A549 (cell line): ENCODE results near the gene CCDC150. TPM values are rescaled to one million over a fixed set of nuclear protein-coding genes. Genes with fewer than 3 reads are reported as not detected.
"Not testable (repeated sequence)": the region's sequence is repeated elsewhere in the genome, so short reads cannot be mapped to it uniquely, and the experiment has no call there.

Experiments
- ATAC-seq, 2 experiments: fragments of 200-7000 bp in 1 of 2; fragments of >200 bp in 1 of 2; cut with Nextera tagmentation in 1 of 2; cut with Tn5 transposase in 1 of 2; 3 replicates each; pipeline versions ENCODE4 v1.8.0 to v1.9.1; 2018 to 2020; ENCODE audit warnings: mild to moderate bottlenecking in 1 of 2, moderate library complexity in 1 of 2
- CTCF ChIA-PET: fragments of 300-600 bp; sonication (Branson Sonifier 250); formaldehyde crosslinking; extraction: SDS; loops from one replicate; lab custom pipeline; 2021; ENCODE audit warnings: antibody characterized with exemption, inconsistent platforms; lab: Yijun Ruan, JAX
- POLR2A ChIA-PET: fragments of 350-600 bp; formaldehyde crosslinking; extraction: SDS; loops from one replicate; lab custom pipeline; 2021; ENCODE audit warnings: antibody characterized with exemption, inconsistent platforms; lab: Yijun Ruan, JAX
- DNase-seq, 2 experiments: peaks; one replicate each; pipeline versions ENCODE4 v3.0.0 to v3.0.0-alpha.2; 2011 to 2016; ENCODE audit warnings: low read depth in 1 of 2, low spot score in 1 of 2
- FAIRE-seq: peaks from 2 replicates; lab custom pipeline; 2011; peaks lifted over from hg19 to GRCh38; lab: Jason Lieb, UNC
- H3K27ac ChIP-seq, 2 experiments: fragments of >200 bp; sonication (Bioruptor Twin); formaldehyde crosslinking; 3 replicates each; pipeline ENCODE4 v1.5.1; 2016 to 2017
- H3K4me1 ChIP-seq: fragments of >200 bp; sonication (Bioruptor Twin); formaldehyde crosslinking; 3 replicates; pipeline ENCODE4 v1.6.1; 2016
- H3K4me2 ChIP-seq: fragments of >200 bp; sonication (Bioruptor Twin); formaldehyde crosslinking; 3 replicates; pipeline ENCODE4 v1.6.1; 2016
- H3K4me3 ChIP-seq: fragments of >200 bp; sonication (Bioruptor Twin); formaldehyde crosslinking; 3 replicates; pipeline ENCODE4 v1.5.1; 2016
- H3K9me3 ChIP-seq: fragments of >200 bp; sonication (Bioruptor Twin); formaldehyde crosslinking; 3 replicates; pipeline ENCODE4 v1.6.1; 2016
- ATOH8 ChIP-seq: fragments of 250-450 bp; sonication (Bioruptor Pico); IDR thresholded peaks from 2 replicates; pipeline ENCODE4 v1.5.0; 2020; ENCODE audit warnings: low read depth, mild to moderate bottlenecking, moderate library complexity
- BHLHE40 ChIP-seq: IDR thresholded peaks from 2 replicates; pipeline ENCODE4 v1.6.1; 2012; ENCODE audit warnings: low read depth, low read length, inconsistent platforms
- CHD2 ChIP-seq: fragments of 150-350 bp; IDR thresholded peaks from 2 replicates; pipeline ENCODE4 v1.6.1; 2014; ENCODE audit warnings: low read length; ENCODE audit not compliant: partially characterized antibody
- E2F6 ChIP-seq: IDR thresholded peaks from 2 replicates; pipeline ENCODE4 v1.6.1; 2012; ENCODE audit warnings: low read depth, borderline replicate concordance
- EHMT2 ChIP-seq: fragments of 200-600 bp; sonication (generic); IDR thresholded peaks from 2 replicates; pipeline ENCODE4 v1.6.1; 2016; ENCODE audit warnings: antibody characterized with exemption, low read depth, mild to moderate bottlenecking, moderate library complexity
- FOSB ChIP-seq: fragments of 250-450 bp; sonication (Bioruptor Pico); IDR thresholded peaks from 2 replicates; pipeline ENCODE4 v1.5.0; 2020; ENCODE audit warnings: mild to moderate bottlenecking, moderate library complexity
- HEYL ChIP-seq: fragments of 250-450 bp; sonication (Bioruptor Pico); IDR thresholded peaks from 2 replicates; pipeline ENCODE4 v1.8.0; 2021; ENCODE audit warnings: mild to moderate bottlenecking, moderate library complexity
- HMGXB4 ChIP-seq: fragments of 250-450 bp; sonication (Bioruptor Pico); IDR thresholded peaks from 2 replicates; pipeline ENCODE4 v1.5.0; 2021; ENCODE audit warnings: mild to moderate bottlenecking, moderate library complexity, borderline replicate concordance
- JUN ChIP-seq, 2 experiments: fragments of >200 bp; sonication (Bioruptor Twin); formaldehyde crosslinking; IDR thresholded peaks; 2 replicates in 1 of 2; 3 replicates in 1 of 2; pipeline ENCODE4 v1.6.1; 2016 to 2017
- MAFK ChIP-seq: fragments of 450-650 bp; IDR thresholded peaks from 2 replicates; pipeline ENCODE4 v1.6.1; 2014; ENCODE audit not compliant: partially characterized antibody
- MYC ChIP-seq: IDR thresholded peaks from 2 replicates; pipeline ENCODE4 v1.6.1; 2012; ENCODE audit warnings: mild to moderate bottlenecking, inconsistent platforms, low read length, improper control_type of control experiment, borderline replicate concordance
- NFE2L2 ChIP-seq: fragments of 150-350 bp; conservative IDR thresholded peaks from 2 replicates; pipeline ENCODE4 v1.6.1; 2014; ENCODE audit warnings: low read length
- NPAS2 ChIP-seq: fragments of 250-450 bp; sonication (Bioruptor Pico); IDR thresholded peaks from 2 replicates; pipeline ENCODE4 v1.8.0; 2022; ENCODE audit warnings: mild to moderate bottlenecking, moderate library complexity, borderline replicate concordance
- PBX3 ChIP-seq: IDR thresholded peaks from 2 replicates; pipeline ENCODE4 v1.6.1; 2012
- TFCP2L1 ChIP-seq: fragments of 250-450 bp; sonication (Bioruptor Pico); IDR thresholded peaks from 2 replicates; pipeline ENCODE4 v1.5.0; 2021; ENCODE audit warnings: mild to moderate bottlenecking
- ZNF302 ChIP-seq: fragments of 250-450 bp; sonication (Bioruptor Pico); IDR thresholded peaks from 2 replicates; pipeline ENCODE4 v1.9.0; 2021; ENCODE audit warnings: inconsistent platforms, mild to moderate bottlenecking, moderate library complexity
- WGBS: methylation state at CpG from one replicate; pipeline ENCODE4 v1.1.6; 2017; ENCODE audit errors: missing lambda C conversion rate; 5-methylcytosine and 5-hydroxymethylcytosine counted together
- polyA plus RNA-seq, 4 experiments: library from polyadenylated mRNA; depleted of rRNA in 3 of 4; stranded (reverse); fragments of >200 nt; fragmentation: RNase III in 1 of 4; extraction: RNeasy Plus Mini Kit Qiagen cat#74134 plus additional on column Dnase treatment in 1 of 4; gene quantifications; 2 replicates in 3 of 4; 3 replicates in 1 of 4; pipeline ENCODE4 v1.2.3, GENCODE V29; 2011 to 2017
- TF ChIP-seq, protein P1 (sequence below): fragments of >200 bp; sonication (Bioruptor Twin); formaldehyde crosslinking; IDR thresholded peaks from 2 replicates; pipeline ENCODE4 v1.6.1; 2016

The CCDC150 gene
- polyA plus RNA-seq, 2 of the 4 experiments (the other 2 are of a cell fraction), result 14.2 to 17.7 TPM

DNA sequence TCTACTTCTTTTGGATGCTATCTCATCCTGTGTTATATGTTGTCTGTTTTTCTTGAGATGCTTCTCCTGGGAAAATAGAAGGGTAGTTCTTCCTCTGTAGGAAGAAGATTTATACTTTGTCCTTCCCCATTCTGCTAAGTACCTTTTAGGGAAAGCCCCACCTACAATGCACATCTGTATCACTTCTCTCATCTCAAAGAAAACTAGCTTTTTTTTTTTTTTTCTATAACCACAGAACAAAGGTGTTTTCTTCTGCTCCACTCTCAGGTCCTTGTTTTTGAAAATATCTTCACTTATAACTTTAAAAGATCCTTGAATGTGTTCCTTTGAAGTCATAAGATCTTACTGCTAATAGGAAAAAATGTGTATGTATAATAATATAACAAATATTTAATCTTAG is 30.8 kb downstream of the CCDC150 start (continued):
- TF ChIP-seq NFE2L2 (no peak), FOSB (no peak), JUN (IDR thresholded peaks at IDR 0.05) (no peak), CHD2 (no peak)

DNA sequence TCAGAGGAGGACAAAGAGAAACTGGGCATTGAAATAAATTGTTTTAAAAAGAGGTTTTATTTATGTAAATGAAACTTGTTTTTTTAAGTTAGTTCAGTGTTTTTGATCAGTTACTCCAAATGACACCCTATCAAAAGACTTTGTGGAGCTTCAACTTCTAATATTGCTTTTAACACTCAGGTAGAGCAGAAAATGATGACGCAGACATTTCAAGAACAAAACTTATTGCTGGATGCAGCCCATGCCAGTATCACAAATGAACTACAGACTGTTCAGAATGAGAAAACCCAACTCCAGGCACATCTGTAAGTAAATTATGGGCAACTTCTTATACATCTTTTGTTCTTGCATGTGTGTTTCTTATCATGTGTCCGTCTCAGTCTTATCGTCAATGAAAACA is 36.4 kb downstream of the CCDC150 start:
- POLR2A ChIA-PET, result no interaction called here
- Histone ChIP-seq H3K9me3 (no peaks in the 10 kb centered on the region), H3K4me3 (no peak overlapping the region), H3K4me1 (no peaks in the 10 kb centered on the region), H3K4me2 (no peak overlapping the region), H3K27ac (no peak overlapping the region)
- DNase-seq (no peak), FAIRE-seq (no peak), ATAC-seq (no peak)
- CTCF ChIA-PET, result no interaction called here
- 97% methylated on average over 3 of the region's 3 CpGs for WGBS
- TF ChIP-seq NPAS2, result no peak
- TF ChIP-seq MAFK, result peak; percentile 62

DNA sequence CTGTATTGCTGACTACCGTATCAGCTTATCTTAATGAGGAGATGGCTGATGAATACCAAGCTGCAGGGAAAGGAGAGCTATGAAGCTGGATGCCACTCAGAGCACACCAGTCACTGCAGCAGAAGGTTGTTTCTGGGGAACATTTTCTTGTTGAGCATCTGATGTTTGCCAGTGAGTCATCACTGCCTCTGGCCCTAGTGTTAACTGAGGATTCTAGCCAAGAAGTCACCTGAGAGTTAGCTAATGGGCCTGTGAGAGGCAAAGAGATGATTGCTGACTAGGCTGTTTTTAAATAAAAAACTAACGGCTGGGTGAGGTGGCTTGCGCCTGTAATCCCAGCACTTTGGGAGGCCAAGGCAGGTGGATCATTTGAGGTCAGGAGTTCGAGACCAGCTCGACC is 37.9 kb downstream of the CCDC150 start:
- no peak for TF ChIP-seq BHLHE40
- no peak for TF ChIP-seq EHMT2
- TF ChIP-seq HMGXB4 (CRISPR knock-in tag), result no peak
- TF ChIP-seq TFCP2L1 (CRISPR knock-in tag), result no peak
- peak; percentile 91 for TF ChIP-seq MAFK
- no peaks in the 10 kb centered on the region for H3K4me1 ChIP-seq
- H3K4me2 ChIP-seq, result no peak overlapping the region
- POLR2A ChIA-PET, result no interaction called here
- 92% methylated on average over 5 of the region's 5 CpGs for WGBS
- no peak for FAIRE-seq
- peak in 1 of 2 experiments; percentile 59; a peak in 1 of 6 replicates for ATAC-seq
- CTCF ChIA-PET, result no interaction called here
- H3K9me3 ChIP-seq, result no peaks in the 10 kb centered on the region
- H3K4me3 ChIP-seq, result no peak overlapping the region
- DNase-seq, result peak in 1 of 2 experiments; percentile 17
- H3K27ac ChIP-seq, result no peak overlapping the region

- POLR2A ChIA-PET, result no interaction called here
- Histone ChIP-seq H3K4me1 (no peaks in the 10 kb centered on the region), H3K4me2 (no peak overlapping the region), H3K27ac (no peak overlapping the region), H3K9me3 (peaks cover 9% of the 10 kb centered on the region; the same call in 1 of the 3 replicates), H3K4me3 (no peak overlapping the region)
- CTCF ChIA-PET, result no interaction called here
- ATAC-seq (no peak), FAIRE-seq (no peak), DNase-seq (no peak)
- TF ChIP-seq MAFK, result no peak
Observed at GRCh38 chr2:196679368-196679767, 39.9 kb downstream of the CCDC150 start.

DNA sequence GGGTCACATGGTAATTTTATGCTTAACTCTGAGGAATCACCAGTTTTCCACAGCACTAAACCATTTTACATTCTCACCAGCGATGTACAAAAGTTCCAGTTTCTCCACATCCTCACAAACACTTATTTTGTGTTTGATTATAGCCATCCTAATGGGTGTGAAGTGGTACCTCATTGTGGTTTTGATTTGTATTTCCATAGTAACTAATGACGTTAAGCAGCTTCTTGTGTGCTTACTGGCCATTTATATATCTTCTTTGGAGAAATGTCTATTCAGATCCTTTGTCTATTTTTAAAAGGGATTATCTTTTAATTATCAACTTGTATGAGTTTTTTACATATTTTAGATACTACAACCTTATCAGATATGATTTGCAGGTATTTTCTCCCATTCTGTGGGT is 42.0 kb downstream of the CCDC150 start:
- no peak for TF ChIP-seq E2F6
- TF ChIP-seq, all 56 proteins: peak for 0
- Histone ChIP-seq H3K27ac (no peak overlapping the region), H3K9me3 (peaks cover 27% of the 10 kb centered on the region), H3K4me1 (no peaks in the 10 kb centered on the region), H3K4me2 (no peak overlapping the region), H3K4me3 (no peak overlapping the region)
- FAIRE-seq (no peak), DNase-seq (no peak), ATAC-seq (no peak)
- POLR2A ChIA-PET, result no interaction called here
- CTCF ChIA-PET, result no interaction called here
- 95% methylated on average over 2 of the region's 2 CpGs for WGBS

DNA sequence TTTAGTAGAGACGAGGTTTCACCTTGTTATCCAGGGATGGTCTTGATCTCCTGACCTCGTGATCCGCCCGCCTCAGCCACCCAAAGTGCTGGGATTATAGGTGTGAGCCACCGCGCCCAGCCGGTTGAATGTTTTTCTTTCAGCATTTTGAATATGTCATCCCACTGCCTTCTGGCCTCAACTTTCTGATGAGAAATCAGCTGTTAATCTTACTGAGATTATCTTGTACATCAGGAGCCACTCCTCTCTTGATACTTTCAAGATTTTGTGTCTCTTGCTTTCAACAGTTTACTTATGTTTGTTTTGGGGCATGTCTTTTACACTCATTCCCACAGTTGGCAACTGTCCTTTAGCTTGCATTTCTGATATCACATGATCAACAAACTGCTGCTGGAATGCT is 46.3 kb downstream of the CCDC150 start:
- peak in 1 of 2 experiments; percentile 8 for DNase-seq
- no peak overlapping the region for H3K4me3 ChIP-seq
- no peak overlapping the region for H3K4me2 ChIP-seq
- no peak for ATAC-seq
- TF ChIP-seq MYC, result no peak
- TF ChIP-seq PBX3, result no peak
- no peak for TF ChIP-seq ATOH8 (CRISPR knock-in tag)
- TF ChIP-seq, protein P1, sequence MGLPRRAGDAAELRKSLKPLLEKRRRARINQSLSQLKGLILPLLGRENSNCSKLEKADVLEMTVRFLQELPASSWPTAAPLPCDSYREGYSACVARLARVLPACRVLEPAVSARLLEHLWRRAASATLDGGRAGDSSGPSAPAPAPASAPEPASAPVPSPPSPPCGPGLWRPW, result no peak
- no peak for TF ChIP-seq HEYL (CRISPR knock-in tag)
- no peak for TF ChIP-seq ZNF302 (CRISPR knock-in tag)
- H3K4me1 ChIP-seq, result no peaks in the 10 kb centered on the region
- CTCF ChIA-PET, result interaction anchor here (1.0 kb wide), 2 partner anchors 32 to 46 kb away, joined by 3 read pairs; partner anchors contain the start of gene CCDC150
- peaks cover 39% of the 10 kb centered on the region for H3K9me3 ChIP-seq
- POLR2A ChIA-PET, result no interaction called here
- WGBS, result 95% methylated on average over 7 of the region's 7 CpGs
- FAIRE-seq, result no peak
- no peak overlapping the region for H3K27ac ChIP-seq

DNA sequence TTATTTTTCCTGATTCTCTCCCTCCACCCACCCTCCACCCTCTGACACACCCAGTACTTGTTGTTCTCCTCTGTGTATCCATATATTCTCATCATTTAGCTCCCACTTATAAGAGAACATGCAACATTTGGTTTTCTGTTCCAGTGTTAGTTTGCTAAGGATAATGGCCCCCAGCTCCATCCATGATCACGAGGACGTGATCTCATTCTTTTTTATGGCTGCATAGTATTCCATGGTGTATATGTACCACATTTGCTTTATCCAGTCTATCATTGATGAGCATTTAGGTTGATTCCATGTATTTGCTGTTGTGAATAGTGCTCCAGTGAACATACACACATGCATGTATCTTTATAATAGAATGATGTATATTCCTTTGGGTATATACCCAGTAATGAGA is 47.2 kb downstream of the CCDC150 start:
- H3K4me2 ChIP-seq, DNase-seq, H3K4me1 ChIP-seq, CTCF ChIA-PET, H3K27ac ChIP-seq, ATAC-seq, H3K4me3 ChIP-seq, FAIRE-seq, POLR2A ChIA-PET: not testable (repeated sequence)
- WGBS, result 88% methylated on average over 2 of the region's 2 CpGs
- peaks cover 39% of the 10 kb centered on the region for H3K9me3 ChIP-seq
